SK-N-SH (cell line): ENCODE results near the gene CENPL.

ENCODE experiments used
- CTCF ChIP-seq: fragments of 200-600 bp; sonication (generic); IDR thresholded peaks from 2 replicates; pipeline ENCODE4 v1.6.1; 2017; ENCODE audit warnings: antibody characterized with exemption, mild to moderate bottlenecking, moderate library complexity
- GABPA ChIP-seq: IDR thresholded peaks from 2 replicates; pipeline ENCODE4 v1.4.0; 2012; ENCODE audit warnings: low read depth, mild to moderate bottlenecking

- no peak for TF ChIP-seq GABPA
- TF ChIP-seq CTCF: no peak
These were observed 46.8 kb upstream of the CENPL start for GRCh38 chr1:173871500-173871899.
